Measurements from ENCODE around the gene ENOX1.
A peak's percentile ranks its signal among the peaks of the same experiment; 100 is the strongest.

ENOX1 gene

DNA sequence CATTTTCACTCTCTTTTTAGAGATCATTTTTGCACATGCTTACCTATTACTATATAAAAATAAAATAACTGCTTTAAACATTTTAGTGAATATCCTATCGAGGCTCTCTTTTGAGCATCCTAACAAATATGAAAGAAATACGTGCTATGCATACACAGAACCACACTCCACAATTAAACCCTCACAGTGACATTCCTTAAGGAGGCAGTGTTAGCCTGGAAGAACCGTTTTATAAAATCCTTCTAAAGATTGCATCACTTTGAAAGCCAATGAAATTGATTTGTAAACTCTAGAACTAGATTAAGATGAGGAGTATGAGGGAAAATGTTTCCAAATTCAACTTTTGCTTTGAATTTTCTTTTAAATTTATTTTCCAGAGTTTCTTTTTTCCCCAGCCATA is 11.1 kb upstream of the ENOX1 start:
- H3K4me3 ChIP-seq (ENCODE audit: low read length), result no peak overlapping the region
- TF ChIP-seq ZNF274 (IDR thresholded peaks at IDR 0.05; ENCODE audit: low read depth, low read length), result no peak

GRCh38 chr13:43797159-43797558 is 10.4 kb upstream of the ENOX1 start:
- no peak for TF ChIP-seq ZNF274 (IDR thresholded peaks at IDR 0.05; ENCODE audit: low read depth, low read length)
- no peak overlapping the region for H3K4me3 ChIP-seq (ENCODE audit: low read length)

GRCh38 chr13:43794416-43794815 is 7.6 kb upstream of the ENOX1 start:
- H3K4me3 ChIP-seq (ENCODE audit: low read length), result no peak overlapping the region
- no peak for TF ChIP-seq ZNF274 (IDR thresholded peaks at IDR 0.05; ENCODE audit: low read depth, low read length)

GRCh38 chr13:43792076-43792881 is 5.5 kb upstream of the ENOX1 start:
- TF ChIP-seq ZNF274 (IDR thresholded peaks at IDR 0.05; ENCODE audit: low read depth, low read length), result no peak
- no peak overlapping the region for H3K4me3 ChIP-seq (ENCODE audit: low read length)

GRCh38 chr13:43787997-43788396 is 1.2 kb upstream of the ENOX1 start:
- no peak for TF ChIP-seq ZNF274 (IDR thresholded peaks at IDR 0.05; ENCODE audit: low read depth, low read length)
- no peak overlapping the region for H3K4me3 ChIP-seq (ENCODE audit: low read length)

DNA sequence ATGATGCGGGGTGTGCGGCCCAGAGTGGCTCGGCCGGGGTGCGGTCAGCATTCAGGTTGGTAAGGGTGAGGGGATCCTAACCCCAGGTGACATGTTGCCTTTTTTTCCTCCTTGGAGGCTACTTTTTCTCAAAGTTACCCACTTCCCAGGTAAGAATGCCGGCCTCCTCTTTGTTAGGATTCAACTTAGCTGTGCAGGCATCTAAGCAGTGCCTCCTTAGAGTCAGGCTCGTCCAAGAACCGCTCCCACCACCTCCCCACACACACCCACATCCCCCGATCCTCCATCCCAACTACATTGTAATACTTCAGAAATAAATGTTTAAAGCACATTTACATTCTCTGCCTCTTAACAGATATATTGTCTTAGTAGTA is 733 bp upstream of the ENOX1 start:
- peak overlapping the region; percentile 61; the same call in 1 of the 2 replicates for H3K4me3 ChIP-seq (ENCODE audit: low read length)
- TF ChIP-seq ZNF274 (IDR thresholded peaks at IDR 0.05; ENCODE audit: low read depth, low read length), result no peak

GRCh38 chr13:43786472-43786765 is 353 bp downstream of the ENOX1 start:
- H3K4me3 ChIP-seq (ENCODE audit: low read length), result peak overlapping the region; percentile 61; the same call in 1 of the 2 replicates
- no peak for TF ChIP-seq ZNF274 (IDR thresholded peaks at IDR 0.05; ENCODE audit: low read depth, low read length)

DNA sequence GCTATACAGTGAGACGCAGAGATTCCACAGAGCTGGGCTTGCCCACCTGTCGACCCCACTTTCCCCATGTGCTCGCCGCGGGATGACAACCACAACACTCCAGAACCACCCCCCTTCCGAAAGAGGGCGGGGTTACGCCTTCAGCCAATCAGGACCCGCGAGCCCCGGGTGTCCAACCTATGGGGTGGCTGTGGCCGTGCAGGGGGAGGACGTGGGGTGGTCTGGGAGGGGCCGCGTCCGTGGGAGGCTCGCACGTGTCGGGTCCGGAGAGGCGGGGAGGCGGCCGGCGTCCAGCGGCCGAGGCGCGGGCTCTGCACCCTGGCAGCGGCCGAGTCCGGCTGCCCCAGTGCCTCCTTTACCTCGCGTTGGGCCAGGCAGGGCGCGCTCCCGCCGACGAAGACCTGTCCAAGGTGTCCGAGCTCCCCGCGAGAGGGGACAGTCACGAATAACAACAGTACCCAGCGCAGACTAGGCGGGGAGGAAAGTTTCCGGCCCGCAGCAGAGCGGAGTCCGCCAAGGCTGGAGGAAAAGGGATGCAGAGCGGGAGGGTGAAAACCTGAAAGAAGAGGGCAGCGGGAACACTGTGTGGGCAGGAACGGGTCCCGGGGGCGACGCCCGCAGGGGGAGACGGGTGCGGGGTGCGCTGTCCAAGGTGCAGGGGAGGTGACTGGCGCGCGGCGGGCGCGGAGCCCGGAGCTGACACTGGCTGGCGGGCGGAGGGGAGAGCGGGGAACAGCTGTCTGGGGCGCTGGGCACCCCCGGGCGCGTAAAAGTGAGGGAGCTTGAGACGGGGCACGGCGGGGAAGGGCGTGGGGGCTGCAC is 911 bp downstream of the ENOX1 start:
- H3K4me3 ChIP-seq (ENCODE audit: low read length), result peak overlapping the region; percentile 61; the same call in 1 of the 2 replicates
- no peak for TF ChIP-seq ZNF274 (IDR thresholded peaks at IDR 0.05; ENCODE audit: low read depth, low read length)

DNA sequence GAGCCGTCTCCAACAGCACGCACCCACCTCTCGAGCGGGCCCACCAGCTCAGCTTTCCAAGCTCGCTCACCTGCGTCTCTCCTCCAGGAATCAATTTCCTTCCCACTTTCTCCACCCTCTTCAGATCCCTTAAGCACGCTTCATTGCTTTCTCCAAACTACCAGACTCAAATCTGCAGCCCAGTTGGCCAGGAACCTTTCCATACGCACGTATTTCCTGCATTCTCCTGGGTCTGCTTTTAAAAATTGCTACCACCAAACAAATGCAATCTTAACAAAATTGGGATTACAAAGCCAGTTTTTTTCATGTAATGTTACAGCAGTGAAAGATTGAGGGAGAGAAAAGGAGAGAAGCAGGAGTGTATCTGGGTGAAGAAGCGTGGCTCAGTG is 1.5 kb downstream of the ENOX1 start:
- no peak overlapping the region for H3K4me3 ChIP-seq (ENCODE audit: low read length)
- no peak for TF ChIP-seq ZNF274 (IDR thresholded peaks at IDR 0.05; ENCODE audit: low read depth, low read length)

GRCh38 chr13:43784496-43784895 is 2.3 kb downstream of the ENOX1 start:
- TF ChIP-seq ZNF274 (IDR thresholded peaks at IDR 0.05; ENCODE audit: low read depth, low read length), result no peak
- no peak overlapping the region for H3K4me3 ChIP-seq (ENCODE audit: low read length)

DNA sequence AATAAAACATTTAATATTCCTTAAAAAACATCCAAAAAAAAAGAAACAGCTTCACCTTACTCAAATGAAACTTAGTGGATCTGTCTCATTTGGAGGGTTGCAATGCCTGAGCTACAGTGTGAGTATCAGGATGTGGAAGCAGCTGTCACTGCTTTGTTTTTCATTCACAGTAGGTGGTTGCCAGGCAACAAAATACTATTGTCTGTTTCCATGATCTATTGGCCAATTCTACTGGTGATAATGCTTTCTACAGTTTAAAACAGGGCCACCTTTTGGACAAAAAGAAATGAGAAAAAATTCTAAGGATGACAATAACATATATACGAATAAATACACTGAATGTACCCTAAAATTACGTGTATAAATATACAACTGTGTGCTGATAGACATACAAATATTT is 3.0 kb downstream of the ENOX1 start:
- TF ChIP-seq ZNF274 (IDR thresholded peaks at IDR 0.05; ENCODE audit: low read depth, low read length), result no peak
- no peak overlapping the region for H3K4me3 ChIP-seq (ENCODE audit: low read length)

GRCh38 chr13:43782686-43783085 is 4.1 kb downstream of the ENOX1 start:
- TF ChIP-seq ZNF274 (IDR thresholded peaks at IDR 0.05; ENCODE audit: low read depth, low read length), result no peak
- H3K4me3 ChIP-seq (ENCODE audit: low read length), result no peak overlapping the region

DNA sequence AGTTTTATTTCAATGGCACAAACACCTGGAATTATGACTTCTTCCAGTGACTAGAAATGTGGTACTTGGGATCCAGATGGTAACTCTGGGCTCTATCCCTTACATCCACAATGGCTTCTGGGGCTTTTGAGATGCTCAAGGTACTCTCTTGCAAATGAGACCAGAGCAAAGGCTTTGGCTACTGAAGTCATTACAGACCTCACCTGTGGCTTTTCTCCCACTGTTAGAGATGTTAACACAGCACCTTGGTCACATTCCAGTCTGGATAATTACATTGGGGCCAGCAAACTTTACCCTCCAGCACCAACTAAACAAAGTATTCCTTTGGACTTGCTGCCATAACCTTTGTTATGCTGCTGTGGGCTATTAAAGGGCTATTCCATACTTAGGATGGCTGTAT is 6.1 kb downstream of the ENOX1 start:
- H3K4me3 ChIP-seq (ENCODE audit: low read length), result no peak overlapping the region
- no peak for TF ChIP-seq ZNF274 (IDR thresholded peaks at IDR 0.05; ENCODE audit: low read depth, low read length)

DNA sequence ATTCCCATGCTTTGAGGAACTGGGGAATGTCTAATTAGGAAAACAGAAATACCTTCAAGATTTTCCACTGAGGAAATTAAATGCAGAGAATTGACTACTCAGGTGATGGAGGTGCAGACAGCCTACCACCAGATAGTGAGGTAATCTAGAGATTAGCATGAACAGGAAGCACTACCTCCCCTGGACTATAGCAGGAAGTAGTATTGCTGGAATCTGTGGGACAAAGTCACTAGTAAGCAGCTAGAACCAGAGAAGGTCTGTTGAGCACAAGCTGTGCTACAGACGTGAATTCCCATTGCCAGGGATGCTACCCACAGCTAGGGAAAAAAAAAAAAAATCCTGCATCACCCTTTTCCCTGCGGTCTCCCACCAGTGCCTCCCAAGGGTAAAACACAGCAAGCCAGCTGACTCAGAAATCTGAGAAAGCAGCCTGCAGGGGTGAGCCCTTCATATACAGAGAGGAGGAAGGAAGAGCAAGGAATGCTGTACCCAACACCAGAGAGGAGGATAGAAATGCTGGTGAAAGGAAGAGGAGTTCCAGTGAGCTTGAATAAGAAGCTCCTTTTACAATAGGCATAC is 10.2 kb downstream of the ENOX1 start:
- TF ChIP-seq ZNF274 (IDR thresholded peaks at IDR 0.05; ENCODE audit: low read depth, low read length), result no peak
- no peak overlapping the region for H3K4me3 ChIP-seq (ENCODE audit: low read length)

DNA sequence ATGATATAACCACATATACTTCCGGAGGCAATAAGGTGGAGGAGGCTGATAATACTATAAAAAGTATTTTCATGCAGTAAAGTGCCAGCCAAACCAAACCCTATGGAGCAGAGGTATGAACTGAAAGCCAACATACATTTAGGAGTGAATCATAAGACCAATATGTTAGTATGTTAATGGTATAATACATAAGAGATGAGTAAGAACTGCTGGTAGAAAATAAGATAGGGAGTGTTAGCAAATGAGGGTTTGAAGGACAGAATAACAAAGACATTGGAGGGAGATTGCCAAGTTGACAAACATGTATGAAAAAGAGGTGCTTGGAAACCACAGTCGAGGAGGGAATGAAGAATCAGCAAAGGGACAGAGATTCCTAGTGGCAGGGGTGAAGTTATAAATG is 10.8 kb downstream of the ENOX1 start:
- H3K4me3 ChIP-seq (ENCODE audit: low read length), result no peak overlapping the region
- TF ChIP-seq ZNF274 (IDR thresholded peaks at IDR 0.05; ENCODE audit: low read depth, low read length), result no peak
